Activated CD4-positive, alpha-beta T cell treated with anti-CD3 and anti-CD28 coated beads, Interleukin-10, Interleukin-2, amounts not matched to agents 100 ng/mL and 50 ng/mL, durations not matched to agents 16 hours and 8 hours (primary cell): ENCODE data around the gene CFAP410.
"Not testable (repeated sequence)": the region's sequence is repeated elsewhere in the genome, so short reads cannot be mapped to it uniquely, and the experiment has no call there.

Experiments
- DNase-seq: peaks from one replicate; pipeline ENCODE4 v3.0.0-alpha.2; 2020

The CFAP410 gene

DNA sequence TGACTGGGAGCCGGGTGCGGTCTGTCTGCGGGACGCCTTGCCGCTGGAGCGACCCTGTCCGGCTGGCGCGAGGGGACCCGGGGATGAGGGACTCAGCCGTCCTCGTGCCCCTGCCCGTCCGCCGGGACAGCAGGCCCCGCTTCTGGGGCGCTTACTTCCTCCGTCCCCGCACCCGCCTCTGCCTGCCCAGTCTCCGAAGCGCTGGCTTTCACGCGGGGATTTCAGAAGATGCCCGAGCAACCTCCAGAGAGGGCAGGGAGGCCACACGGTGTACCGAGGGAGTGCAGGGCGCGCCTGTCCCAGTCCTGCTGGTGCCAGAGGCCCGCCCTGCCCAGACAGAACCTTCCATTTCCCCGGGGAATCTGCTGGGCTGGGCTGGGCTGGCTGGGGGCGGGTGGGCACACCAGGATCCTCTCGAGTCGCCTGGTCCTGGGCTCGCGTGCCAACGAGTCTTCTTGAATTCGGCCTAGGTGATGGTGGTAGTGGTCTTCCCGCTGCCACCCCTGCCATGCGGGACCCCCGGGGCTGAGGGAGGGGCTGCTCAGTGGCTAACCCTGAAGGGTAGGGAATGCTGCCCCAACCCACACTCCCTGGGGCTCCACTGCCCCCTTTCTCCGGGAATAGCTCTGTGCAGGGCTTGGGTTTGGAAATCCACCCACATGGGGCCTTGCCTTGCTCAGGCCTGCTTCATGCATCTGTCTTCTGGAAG, 11.7 kb upstream of the CFAP410 start:
- DNase-seq: no peak

DNA sequence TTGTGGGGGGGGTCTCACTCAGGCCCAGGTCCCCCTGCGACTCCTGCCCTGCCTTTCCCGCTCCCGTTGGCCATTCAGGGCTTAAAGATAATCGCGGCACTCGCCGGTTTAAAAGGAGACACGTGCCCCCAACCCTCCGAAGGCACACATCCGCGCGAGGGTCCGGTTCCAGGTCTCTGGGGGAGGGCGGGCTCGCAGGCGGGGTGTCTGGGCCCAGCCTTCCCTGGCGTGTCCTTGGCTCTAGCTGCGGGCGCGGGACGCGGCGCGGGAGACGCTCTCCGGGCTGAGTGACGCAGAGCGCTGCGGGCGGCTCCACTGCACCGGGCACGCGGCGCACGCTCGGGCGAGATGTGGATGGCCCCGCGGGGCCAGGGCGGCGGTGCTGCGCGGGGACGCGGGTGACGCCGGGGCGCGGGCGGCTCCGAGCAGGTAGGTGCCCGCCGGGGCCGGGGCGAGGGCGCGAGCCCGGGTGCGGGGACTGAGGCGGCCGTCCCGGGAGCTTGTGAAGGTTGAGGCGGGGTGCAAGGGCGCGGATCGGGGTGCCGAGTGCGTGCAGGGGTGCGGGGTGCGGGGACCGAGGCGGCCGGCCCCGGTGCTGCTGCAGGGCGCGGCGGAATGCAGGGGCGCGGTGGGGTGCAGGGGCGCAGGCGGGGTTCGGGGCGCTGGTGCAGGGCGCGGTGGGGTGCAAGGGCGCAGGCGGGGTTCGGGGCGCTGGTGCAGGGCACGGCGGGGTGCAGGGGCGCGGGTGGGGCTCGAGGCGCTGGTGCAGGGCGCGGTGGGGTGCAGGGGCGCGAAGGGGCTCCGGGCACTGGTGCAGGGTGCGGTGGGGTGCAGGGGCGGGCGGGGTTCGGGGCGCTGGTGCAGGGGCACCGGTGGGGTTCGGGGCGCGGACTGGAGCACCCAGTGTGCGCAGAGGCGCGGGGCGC, 10.9 kb upstream of the CFAP410 start:
- no peak for DNase-seq

DNA sequence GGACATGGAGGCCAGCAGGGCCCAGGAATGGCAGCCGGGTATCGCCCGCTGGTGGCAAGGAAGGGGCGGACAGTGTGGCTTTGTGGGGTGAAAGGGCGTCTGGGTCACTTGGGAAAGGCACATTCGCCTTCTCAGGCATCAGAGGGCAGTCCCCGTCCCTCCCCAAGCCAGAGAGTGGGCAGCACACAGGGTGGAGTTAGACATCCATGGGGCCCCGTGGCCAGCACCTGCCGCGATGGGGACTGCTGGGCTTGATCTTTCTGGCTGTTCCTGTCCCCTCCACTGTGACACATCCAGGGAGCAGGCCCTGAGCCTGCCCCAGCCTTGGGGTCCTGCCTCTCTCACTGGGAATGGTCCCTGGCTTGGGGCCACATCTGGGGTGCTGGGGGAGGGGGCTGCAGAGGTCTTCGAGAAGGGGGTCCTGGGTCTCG, 10.2 kb upstream of the CFAP410 start:
- no peak for DNase-seq

DNA sequence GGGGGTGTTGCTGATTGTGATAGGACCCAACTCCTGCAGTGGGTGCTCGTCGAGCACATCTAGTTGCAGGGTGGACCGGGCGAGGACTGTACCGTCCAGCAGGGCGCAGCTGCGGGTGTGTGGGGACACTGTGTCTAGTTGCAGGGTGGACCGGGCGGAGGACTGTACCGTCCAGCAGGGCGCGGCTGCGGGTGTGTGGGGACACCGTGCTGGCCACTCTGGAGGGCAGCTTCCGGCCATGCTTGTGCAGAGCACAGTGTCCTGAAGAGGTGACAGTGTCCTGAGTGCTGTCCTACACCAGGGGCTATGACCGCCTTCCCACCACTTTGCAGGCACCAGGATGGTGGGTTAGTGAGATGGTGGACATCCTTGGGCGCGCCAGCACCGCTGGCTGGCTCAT, 9.7 kb upstream of the CFAP410 start:
- no peak for DNase-seq

DNA sequence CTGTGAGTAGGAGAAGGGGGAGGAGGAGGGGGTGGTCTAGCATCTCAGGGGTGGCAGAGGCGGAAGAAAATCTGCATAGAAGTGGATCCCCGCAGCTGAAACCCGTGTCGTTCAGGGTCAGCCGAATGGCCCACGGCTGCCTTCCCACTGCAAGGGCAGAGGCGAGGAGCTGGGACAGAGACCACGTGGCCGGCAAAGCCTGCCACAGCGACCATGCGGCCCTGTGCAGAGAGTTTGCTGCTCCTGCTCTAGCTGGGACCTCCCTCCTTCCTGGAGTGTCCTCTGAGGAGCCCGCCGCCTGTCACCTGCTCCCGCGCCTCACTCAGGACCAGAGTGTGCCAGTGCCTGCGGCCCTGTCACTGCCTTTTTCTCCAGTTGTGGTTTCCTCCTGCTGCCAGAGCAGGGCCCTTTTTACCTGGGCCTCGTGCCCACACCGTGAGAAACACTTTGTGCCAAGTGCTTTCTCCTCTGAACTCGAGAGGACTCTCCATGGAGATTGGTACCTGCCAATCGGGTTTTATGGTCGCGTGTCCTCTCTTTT, 8.8 kb upstream of the CFAP410 start:
- DNase-seq: no peak

DNA sequence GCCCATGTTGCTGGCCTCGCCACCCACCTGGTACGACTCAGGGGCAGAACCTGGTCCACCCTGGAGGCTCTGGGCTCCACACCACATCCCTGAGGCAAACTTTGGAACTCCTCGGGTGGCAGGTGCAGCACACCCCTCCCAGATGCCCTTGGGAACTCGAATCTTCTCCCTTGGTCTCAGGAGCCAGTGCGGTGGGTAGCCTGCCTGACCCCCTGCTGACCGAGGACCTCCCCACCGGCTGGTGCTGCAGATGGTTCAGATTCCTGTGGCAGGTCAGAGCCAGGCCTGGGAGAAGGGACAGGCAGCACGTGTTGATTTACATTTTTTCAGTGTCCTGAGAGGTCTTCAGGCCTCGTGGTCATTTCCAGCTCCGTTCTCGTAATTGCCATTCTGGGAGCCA, 6.3 kb upstream of the CFAP410 start:
- DNase-seq: no peak

DNA sequence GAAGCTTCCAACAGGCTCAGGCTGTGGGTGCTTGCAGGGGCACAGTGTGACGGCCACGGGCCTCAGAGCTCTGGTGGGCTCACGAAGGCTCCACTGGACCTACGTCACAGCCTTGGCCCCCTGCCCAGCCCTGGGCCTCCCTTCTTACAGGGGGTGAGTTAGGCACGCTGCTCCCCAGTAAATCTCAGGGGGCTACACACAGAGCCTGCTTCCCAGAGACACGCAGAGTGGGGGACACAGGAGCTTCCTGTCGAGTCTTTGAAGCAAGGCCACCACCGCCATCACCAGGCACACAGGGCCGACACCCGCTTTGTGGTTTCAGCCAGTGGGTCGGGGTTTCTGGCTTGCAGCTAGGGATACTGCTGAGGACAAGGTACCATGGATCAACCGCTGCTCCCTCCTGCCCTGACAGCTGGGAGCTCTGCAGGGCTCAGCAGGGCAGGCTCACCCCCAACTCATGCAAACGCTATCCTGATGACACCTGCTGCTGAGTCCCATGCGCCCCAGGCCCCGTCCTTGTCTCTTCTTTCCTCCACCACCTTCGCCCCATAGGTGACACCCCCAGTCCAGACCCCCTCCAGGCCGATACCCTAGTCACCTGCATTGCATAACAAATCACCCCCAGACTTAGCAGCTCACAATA, 5.5 kb upstream of the CFAP410 start:
- DNase-seq: no peak

DNA sequence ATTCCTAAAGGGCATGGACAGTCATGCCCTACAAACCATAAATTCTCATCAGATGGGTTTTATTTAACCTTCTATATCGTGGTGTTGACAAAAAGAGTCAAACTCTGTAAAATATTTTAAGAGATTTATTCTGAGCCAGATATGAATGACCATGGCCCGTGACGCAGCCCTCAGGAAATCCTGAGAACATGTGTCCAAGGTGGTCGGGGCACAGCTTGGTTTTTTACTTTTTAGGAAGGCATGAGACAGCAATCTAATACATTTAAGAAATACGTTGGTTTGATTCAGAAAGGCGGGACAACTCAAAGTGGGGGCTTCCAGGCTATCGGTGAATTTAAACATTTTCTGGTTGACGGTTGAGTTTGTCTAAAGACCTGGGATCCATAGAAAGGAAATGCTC, 3.8 kb upstream of the CFAP410 start:
- not testable (repeated sequence) for DNase-seq

DNA sequence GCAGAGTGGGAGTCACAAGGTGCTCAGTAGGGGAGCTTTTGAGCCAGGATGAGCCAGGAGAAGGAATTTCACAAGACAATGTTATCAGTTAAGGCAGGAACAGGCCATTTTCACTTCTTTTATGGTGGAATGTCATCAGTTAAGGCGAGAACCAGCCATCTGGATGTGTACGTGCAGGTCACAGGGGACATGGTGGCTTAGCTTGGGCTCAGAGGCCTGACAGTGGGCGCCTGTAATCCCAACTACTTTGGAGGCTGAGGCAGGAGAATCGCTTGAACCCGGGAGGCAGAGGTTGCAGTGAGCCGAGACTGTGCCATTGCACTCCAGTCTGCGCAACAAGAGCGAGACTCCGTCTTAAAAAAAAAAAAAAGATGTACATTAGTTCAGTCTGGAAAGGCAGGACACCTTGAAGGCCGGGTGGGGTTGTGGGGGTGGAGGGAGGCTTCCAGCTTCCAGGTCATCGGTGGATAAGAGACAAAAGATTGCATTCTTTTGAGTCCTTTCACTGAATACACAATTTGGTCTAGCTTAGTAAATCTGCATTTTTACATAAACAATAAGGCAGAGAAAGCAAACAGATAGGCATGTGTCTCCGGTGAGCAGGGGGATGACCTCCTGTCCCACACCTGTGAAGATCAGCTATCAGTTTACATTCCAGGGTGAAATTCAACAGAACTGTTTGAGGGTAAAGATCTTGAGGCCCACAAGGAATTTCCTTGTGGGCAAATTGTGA, 2.7 kb upstream of the CFAP410 start:
- DNase-seq: not testable (repeated sequence)

DNA sequence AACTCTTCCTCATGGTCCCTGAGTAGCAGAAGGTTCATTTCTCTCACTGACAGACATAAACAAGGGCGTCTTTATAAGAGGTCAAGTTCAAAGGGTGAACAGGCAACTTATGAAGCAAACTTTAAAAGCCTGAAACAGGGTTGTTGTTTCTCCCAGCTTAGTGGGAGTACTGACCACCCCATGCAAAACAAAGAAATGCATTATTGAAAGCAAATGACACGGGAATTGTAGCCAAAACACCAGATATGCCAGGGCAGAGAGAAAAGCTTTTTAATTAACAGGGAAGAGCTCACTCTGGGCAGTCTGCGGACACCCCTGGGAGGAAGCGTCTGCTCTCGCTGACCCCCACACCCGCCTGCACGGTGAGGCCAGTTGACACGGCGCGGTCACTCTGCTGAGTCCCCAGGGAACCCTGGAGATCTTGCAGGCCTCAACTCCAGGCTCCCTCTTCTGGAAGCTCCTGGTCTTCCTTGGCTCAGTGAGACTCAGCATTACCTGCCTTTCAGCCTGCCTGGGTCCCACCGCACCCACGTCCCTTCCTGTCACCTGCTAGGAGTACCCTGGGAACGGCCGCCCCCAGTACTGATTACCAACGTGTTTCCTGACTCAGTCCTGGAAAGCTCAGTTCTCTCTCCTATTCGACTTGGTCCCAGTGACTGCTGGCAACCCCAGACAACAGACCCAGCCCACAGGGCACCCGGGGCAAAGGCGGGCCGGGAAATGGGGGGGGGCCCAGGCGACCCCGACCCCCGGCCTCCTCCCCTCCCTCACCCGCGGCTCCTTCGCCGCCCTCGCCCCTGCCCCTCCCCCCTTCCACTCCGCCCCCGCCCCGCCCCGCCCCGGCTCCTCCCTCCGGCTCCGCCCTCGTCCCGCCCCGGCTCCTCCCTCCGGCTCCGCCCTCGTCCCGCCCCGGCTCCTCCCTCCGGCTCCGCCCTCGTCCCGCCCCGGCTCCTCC, 972 bp downstream of the CFAP410 start:
- no peak for DNase-seq

DNA sequence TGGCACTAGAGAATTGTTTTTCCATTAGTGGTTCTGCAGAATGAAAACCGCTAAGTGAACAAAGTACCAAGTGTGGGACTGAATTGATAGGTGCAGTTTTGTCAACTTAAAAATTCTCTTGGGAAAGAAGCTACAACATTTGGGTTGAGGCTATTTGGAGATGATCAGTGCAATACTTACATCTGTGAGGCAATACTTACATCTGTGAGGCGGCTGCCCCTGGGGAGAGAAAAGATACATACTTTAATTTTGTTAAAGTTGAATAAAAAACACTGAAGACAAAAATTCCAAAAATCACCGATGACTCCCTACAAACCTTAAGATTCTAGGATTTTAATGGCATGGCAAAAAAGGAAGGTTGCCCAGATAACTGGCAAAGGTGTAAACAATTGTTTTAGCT, 1.7 kb downstream of the CFAP410 start:
- no peak for DNase-seq

DNA sequence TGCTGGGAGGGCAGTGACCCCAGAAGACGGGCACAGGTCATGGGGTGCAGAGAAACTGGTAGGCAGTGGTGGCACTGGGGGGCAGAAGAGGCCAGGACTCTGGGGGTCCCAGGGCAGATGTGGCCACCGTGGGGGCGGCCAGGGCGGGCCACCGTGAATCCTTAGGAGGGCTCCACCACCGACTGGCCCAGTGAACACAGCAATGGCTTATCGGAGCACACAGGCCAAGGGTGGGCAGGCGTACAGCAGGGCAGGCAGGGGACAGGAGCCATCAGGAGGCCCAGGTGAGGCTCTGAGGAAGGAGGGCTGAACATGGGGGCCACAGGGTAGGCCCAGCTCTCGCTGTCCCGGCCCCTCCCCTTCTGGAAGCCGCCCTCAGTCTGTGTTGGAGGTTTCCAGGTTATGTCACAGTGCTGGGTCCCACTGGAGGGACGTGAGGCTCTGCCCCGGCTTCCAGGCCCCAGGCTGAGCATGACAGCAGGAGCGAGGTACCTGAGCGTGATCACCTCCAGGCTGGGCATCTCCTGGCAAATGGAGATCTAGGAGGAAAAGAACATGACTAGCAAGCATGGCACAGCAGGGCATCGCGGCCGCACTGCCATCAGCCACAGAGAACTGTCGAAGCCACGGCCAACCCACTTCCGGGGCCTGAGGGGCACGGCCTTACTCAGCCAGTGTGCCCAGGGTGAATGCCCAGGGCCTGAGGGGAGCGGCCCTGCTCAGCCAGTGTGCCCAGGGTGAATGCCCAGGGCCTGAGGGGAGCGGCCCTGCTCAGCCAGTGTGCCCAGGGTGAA, 3.7 kb downstream of the CFAP410 start:
- DNase-seq: no peak

DNA sequence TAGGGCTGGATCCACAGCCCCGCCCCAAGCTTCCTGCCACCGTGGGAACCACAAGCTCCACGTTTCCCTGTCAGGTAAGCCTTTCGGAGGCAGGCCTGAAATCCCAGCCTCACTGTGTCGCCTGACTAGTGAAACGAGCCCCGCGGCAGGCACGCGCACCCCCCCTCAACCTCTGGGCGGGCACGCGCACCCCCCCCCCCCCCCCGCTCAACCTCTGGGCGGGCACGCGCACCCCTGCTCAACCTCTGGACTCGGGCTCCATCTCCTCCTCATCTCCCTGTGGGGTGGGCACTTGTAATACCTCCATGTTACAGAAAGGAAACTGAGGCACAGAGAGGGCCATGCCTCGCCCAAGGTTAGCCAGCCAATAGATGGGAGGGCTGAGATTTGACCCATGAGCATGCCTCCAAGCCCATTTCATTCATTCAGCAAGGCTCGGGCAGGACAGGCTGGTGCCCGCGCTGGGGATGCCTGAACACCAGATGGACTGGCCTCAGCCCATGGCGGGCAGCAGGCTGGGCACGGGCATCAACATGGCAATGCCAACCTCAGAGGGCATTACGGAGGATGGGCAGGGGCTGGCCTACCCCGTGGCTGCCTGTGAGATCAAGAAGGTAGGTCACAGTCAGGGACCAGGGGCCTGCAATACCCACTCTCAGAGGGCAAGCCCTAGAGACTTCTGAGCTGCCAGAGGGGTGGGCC, 4.7 kb downstream of the CFAP410 start:
- DNase-seq: no peak

DNA sequence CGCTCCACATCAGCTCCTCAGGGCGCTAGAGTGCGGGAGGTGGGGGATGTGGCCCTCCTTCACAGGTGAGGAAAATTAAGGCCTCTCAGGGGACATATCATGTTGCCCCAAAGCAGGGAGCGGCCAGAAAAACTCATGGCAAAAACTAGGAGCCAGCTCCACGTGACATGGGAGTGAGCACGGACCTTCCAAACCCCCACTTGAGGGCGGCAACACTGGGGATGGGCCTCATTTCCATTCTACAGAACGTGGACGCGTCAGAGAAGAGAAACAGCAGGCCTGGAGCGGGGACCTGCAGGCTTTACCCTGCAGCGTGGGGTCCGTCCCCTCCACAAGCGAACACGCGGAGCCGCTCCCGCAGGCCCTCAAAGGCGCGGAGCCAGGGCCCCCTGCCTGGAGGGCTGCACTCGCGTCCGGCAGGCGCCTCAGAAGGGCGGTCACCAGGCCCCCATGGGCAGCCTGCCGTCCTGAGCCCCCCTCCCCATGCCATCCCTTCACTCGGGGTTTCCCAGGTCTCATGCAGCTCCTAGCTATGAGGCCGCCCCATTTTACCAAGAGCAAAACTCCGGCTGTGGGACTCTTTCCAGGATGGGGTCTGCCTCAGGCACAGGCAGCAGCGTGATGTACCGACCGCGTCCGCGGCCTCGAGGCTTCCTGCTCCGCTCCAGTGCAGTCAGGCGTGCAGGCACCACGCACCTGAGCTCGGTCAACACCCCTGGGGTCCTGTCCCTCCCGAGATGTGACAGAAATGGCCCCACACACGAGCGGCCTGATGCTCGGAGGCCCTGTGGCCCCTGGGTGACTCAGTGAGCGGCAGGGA, 5.5 kb downstream of the CFAP410 start:
- DNase-seq: no peak

DNA sequence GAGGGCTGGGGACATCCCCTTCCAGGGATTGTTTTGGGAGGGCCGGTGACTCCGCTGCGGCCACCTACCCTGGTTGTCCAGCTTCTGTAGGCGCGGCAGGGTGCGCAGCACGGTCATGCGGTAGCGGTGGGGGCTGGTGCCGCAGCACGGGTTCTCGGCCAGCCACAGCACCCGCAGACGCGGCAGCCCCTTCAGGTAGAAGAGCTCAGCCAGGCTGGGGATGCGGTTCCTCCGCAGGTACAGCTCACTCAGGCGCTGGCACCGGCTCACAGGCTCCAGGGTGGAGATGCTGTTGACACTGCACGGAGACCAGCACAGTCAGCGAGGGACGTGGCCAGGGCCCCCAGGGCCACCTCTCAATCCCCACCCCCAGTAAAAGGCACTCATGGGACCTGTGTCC, 6.2 kb downstream of the CFAP410 start:
- DNase-seq: no peak

DNA sequence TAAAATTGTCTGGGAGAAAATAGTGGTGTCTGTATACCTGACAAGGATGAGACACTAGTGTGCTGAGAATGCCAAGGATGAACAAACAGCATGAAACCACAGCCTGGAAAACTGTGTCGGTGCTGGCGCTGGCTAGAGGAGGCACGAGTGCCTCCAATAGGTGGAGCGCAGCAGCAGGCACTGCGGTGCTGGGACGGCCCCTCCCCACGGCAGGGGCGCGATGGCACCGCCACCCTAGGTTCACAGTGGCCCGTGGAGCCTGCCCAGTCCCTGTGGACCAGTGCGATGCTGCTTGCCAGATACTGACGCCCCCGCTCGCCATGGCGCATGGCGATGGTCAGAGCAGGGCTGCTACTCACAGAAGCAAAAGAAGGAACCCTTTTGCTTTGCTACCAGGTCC, 6.8 kb downstream of the CFAP410 start:
- DNase-seq: no peak

DNA sequence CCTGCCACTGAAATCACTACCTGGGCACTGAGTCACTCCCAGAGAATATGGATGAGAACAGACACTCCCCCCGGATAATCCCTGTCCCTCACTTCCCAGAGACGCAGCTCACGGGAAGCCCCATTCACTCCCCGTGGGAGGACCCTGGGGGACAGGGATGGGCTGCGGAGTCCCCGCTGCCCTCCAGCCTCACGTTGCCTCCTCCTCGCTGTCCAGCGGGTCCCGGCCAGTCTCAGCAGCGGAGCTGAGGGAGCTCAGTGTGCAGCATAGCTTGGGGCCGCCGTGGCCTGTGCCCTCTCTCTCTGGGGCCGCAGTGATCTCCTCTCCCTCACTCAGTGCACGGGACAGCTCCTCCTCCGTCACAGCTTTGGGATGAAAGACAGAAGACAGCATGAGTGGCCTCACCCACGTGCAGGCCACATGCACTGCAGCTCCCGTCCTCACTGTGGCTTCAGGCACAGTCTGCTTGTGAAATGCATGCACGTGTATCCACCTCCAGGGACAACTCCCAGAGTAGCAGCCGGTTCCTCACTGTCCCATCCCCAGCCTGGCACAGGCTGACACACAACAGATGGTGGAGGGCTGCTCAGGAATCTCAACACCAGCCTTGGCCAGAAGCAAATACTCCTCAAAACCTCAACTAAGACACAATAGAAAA, 7.4 kb downstream of the CFAP410 start:
- DNase-seq: no peak

DNA sequence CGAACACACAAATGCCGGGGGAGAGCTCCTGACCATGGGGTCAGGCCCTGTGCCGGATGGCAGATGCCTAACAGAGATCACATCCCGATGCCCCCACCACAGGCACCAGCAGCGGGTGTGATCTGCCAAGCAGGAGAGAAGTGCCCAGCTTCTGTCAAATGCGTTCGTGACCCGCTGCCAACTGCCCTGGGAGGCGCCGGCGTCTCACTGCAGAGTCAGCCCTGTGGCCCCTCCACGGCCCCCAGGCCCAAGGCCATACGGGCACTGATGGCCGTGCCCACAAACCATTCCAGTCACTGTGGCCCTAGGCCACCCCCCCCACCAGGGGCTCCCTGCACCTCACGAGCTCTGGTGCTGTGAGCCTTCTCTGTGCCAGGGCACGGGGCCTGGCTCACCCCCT, 8.0 kb downstream of the CFAP410 start:
- DNase-seq: no peak

DNA sequence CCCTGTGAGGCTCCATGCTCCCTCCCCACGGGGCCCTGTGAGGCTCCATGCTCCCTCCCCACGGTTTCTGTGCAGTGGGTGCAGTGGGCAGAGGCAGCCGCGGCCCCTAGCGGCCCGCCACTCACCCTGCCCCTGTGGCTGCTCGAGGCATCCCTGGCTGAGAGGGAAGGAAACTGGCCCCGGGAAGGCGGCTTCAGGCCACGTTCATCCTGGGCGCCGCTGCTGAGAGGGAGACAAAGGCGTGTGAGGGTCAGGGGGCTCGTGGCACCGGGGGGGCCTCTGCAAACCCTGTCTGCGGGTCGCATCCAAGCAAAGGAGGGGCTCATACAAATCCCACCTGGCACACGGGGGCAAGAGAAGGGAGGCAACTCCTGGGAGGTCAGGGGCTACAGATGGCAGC, 8.5 kb downstream of the CFAP410 start:
- no peak for DNase-seq
